Mucosa of stomach (tissue), 1 donor: ENCODE results near the gene FPR3.
"Not testable (repeated sequence)": the region's sequence is repeated elsewhere in the genome, so short reads cannot be mapped to it uniquely, and the experiment has no call there.

Source experiments
- H3K27me3 ChIP-seq: one replicate; pipeline ENCODE4 v1.7.0; 2013; ENCODE audit warnings: mild to moderate bottlenecking, low read length; ENCODE audit not compliant: control insufficient read depth, insufficient read depth
- H3K36me3 ChIP-seq: one replicate; pipeline ENCODE4 v1.7.0; 2013; ENCODE audit warnings: low read length; ENCODE audit not compliant: control insufficient read depth, insufficient read depth
- H3K4me1 ChIP-seq: one replicate; pipeline ENCODE4 v1.7.0; 2013; ENCODE audit warnings: mild to moderate bottlenecking, low read length; ENCODE audit not compliant: control insufficient read depth, insufficient read depth
- H3K4me3 ChIP-seq: one replicate; pipeline ENCODE4 v1.7.0; 2013; ENCODE audit warnings: low read length
- H3K9ac ChIP-seq: one replicate; pipeline ENCODE4 v1.7.0; 2013; ENCODE audit warnings: mild to moderate bottlenecking, low read length, moderate library complexity
- H3K9me3 ChIP-seq: one replicate; pipeline ENCODE4 v1.7.0; 2013; ENCODE audit warnings: mild to moderate bottlenecking, low read length, moderate library complexity; ENCODE audit not compliant: control insufficient read depth
- donor health status: Pancreatic carcinoma.

FPR3 gene

DNA sequence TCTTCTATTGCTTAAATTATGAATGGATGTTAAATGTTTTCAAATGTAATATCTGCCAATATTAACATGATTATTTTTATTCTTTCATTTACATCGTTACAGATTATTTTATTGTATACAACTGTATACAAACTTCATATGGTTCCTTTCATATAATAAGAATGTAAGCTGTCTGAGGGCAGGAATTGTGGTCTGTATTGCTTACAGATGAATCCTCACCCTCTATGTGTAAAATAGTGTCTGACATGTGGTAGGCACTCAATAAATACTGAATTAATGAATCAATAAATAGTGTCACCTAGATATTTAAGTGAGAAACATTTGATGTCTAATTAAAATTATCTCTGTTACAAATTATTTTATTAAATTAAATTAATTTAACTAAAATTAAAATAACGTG is 7.8 kb downstream of the FPR3 start:
- H3K9ac ChIP-seq, result no peak overlapping the region
- no peaks in the 10 kb centered on the region for H3K27me3 ChIP-seq
- no peaks in the 10 kb centered on the region for H3K9me3 ChIP-seq
- peaks cover 6% of the 10 kb centered on the region for H3K4me1 ChIP-seq
- H3K4me3 ChIP-seq, result no peak overlapping the region
- H3K36me3 ChIP-seq, result no peaks in the 10 kb centered on the region

DNA sequence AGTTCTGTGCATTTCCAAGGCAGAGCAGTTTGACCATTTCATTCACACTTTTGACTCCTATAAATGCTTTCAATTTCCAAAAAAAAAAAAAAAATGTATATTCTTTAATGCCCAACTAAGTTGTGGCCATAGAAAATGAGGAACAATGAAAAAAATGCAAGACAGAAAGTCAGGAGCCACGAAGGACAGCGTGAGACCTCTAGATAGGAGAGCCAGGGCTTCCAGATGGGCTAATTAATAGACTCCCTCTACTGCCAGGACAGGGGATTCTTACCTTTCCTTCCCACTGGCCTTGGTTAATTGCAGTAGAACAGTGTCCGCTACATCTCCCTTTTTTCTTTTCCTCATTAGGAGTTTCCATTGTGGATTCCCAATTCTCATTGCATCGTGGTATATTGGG is 8.6 kb downstream of the FPR3 start:
- no peak overlapping the region for H3K9ac ChIP-seq
- H3K9me3 ChIP-seq, result no peaks in the 10 kb centered on the region
- H3K4me1 ChIP-seq, result peaks cover 6% of the 10 kb centered on the region
- no peaks in the 10 kb centered on the region for H3K36me3 ChIP-seq
- no peak overlapping the region for H3K4me3 ChIP-seq
- no peaks in the 10 kb centered on the region for H3K27me3 ChIP-seq

DNA sequence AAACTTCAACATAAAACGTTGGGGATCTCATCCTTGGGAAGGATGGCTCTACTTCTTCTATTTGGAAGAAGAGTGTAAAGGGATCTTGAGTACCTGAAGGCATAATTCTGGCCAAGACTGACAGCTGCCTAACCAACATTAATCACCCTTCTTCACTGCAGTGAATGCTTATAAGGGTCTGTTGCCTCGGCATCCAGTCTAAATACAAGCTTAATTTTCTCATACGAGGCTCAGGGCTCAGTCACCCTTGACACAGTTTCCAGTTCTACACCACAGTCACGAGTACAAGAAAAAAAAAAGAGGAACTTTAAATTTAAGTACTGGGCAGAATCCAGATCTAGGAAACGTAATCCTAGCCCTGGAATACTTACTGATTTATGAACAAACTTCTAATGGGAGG is 9.0 kb downstream of the FPR3 start:
- Histone ChIP-seq H3K36me3 (no peaks in the 10 kb centered on the region), H3K4me1 (peaks cover 6% of the 10 kb centered on the region), H3K9ac (no peak overlapping the region), H3K4me3 (no peak overlapping the region), H3K9me3 (no peaks in the 10 kb centered on the region), H3K27me3 (no peaks in the 10 kb centered on the region)

- not testable (repeated sequence) for H3K9ac ChIP-seq, H3K9me3 ChIP-seq, H3K27me3 ChIP-seq, H3K4me1 ChIP-seq, H3K4me3 ChIP-seq, H3K36me3 ChIP-seq
Observed at GRCh38 chr19:51804789-51805188, 9.8 kb downstream of the FPR3 start.

GRCh38 chr19:51805396-51805795 is 10.4 kb downstream of the FPR3 start:
- not testable (repeated sequence) for H3K4me1 ChIP-seq, H3K9ac ChIP-seq, H3K9me3 ChIP-seq, H3K27me3 ChIP-seq, H3K36me3 ChIP-seq, H3K4me3 ChIP-seq

GRCh38 chr19:51806571-51806970 is 11.6 kb downstream of the FPR3 start:
- H3K4me3 ChIP-seq, result not testable (repeated sequence)

DNA sequence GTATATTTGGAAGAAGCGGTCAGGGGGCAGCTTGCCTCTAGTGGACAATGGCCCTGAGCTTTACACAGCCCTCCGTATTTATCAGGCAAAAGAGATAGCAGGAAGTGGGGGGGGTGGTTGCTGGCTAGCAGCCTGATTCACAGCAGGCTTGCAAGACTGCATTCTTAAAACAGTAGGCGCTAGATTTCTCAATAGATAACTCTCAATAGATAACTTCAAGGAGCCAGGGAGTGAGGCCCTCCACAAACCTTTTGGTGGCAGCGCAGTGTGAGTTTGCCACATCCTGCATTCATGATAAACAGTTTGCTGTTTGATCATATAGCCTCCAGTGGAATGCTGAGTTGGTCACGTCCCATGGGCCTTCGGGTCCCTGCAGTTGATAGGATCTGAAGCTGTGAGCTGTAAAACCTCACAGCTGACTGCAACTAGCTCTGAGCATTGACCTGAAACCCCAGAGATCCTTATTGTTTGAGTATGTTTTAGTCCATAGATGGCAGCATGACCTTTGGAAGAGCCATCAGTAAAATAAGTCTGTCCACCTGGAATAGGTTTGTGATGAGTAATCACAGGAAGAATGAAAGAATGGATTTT is 12.2 kb downstream of the FPR3 start:
- H3K9ac ChIP-seq, result no peak overlapping the region
- no peaks in the 10 kb centered on the region for H3K27me3 ChIP-seq
- no peaks in the 10 kb centered on the region for H3K36me3 ChIP-seq
- H3K4me3 ChIP-seq, result no peak overlapping the region
- no peaks in the 10 kb centered on the region for H3K4me1 ChIP-seq
- H3K9me3 ChIP-seq, result no peaks in the 10 kb centered on the region

More at GRCh38 chr19:51806571-51806970, 11.6 kb downstream of the FPR3 start:
- H3K27me3 ChIP-seq, H3K36me3 ChIP-seq, H3K4me1 ChIP-seq, H3K9ac ChIP-seq, H3K9me3 ChIP-seq: not testable (repeated sequence)

DNA sequence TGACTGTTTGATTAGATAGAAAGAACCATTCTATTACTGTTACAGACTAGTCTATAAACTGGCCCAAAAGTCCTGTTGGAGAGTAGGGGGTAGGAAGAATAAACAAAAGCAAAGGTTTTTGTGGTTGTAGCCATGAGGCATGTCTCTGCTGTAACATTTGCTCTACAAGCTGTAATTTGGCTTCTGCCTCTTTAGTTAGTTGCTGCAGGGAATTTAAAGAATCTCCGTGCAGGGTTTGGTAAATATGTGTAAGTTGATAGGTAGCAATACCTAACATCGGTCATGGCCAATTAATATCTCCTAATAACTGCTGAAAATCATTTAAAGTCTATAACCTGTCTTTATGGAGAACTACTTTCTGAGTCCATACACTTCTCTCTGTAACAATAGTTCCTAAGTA is 13.0 kb downstream of the FPR3 start:
- H3K4me1 ChIP-seq, result no peaks in the 10 kb centered on the region
- no peaks in the 10 kb centered on the region for H3K36me3 ChIP-seq
- no peak overlapping the region for H3K9ac ChIP-seq
- no peaks in the 10 kb centered on the region for H3K9me3 ChIP-seq
- H3K27me3 ChIP-seq, result no peaks in the 10 kb centered on the region
- no peak overlapping the region for H3K4me3 ChIP-seq

- Histone ChIP-seq H3K36me3 (no peaks in the 10 kb centered on the region), H3K9me3 (no peaks in the 10 kb centered on the region), H3K4me1 (no peaks in the 10 kb centered on the region), H3K27me3 (no peaks in the 10 kb centered on the region), H3K9ac (no peak overlapping the region), H3K4me3 (no peak overlapping the region)
Observed at GRCh38 chr19:51808333-51808986, 13.5 kb downstream of the FPR3 start.

DNA sequence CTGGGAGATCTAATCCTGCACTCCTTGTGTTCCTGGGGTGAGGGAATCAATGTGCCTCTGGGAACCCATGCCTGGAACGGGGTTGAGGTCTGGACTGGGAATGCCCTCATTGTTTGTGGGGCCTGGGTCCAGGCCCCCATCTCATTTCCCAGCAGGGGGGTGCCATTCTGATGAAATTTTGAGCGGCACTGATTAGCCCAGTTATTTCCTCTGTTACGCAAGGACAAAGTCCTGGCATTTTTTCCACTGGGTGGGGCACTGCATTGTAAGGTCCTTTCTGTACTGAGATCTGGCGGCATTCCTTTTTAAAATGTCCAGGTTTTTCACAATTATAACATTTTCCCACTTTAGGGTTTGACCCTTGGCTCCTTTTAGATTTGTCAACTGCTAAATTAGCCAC is 14.8 kb downstream of the FPR3 start:
- no peaks in the 10 kb centered on the region for H3K4me1 ChIP-seq

DNA sequence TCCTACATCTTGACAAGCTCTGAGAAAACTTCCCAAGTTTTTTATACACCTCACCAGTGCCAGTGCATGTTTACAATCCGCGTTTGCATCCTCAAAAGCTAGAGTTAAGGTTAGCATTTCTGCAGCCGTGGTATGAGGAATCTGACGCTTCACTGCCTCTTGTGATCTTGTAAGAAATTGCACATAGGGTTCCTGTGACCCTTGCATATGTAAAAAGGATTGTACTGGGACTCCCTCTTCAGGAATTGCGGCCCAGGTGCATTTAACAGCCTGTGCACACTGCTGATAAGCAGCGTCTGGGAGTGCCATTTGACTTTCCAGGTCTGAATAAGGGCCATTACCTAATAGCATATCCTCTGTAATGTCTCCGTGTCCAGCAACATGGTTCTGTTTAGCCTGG is 15.3 kb downstream of the FPR3 start:
- no peak overlapping the region for H3K4me3 ChIP-seq
- H3K36me3 ChIP-seq, result no peaks in the 10 kb centered on the region
- no peaks in the 10 kb centered on the region for H3K4me1 ChIP-seq
- no peaks in the 10 kb centered on the region for H3K9me3 ChIP-seq
- no peaks in the 10 kb centered on the region for H3K27me3 ChIP-seq
- no peak overlapping the region for H3K9ac ChIP-seq

More for the DNA sequence above, 14.8 kb downstream of the FPR3 start:
- no peaks in the 10 kb centered on the region for H3K9me3 ChIP-seq
- no peak overlapping the region for H3K4me3 ChIP-seq
- no peak overlapping the region for H3K9ac ChIP-seq
- no peaks in the 10 kb centered on the region for H3K27me3 ChIP-seq
- H3K36me3 ChIP-seq, result no peaks in the 10 kb centered on the region

GRCh38 chr19:51811344-51811743 is 16.4 kb downstream of the FPR3 start:
- Histone ChIP-seq H3K9me3 (no peaks in the 10 kb centered on the region), H3K4me1 (no peaks in the 10 kb centered on the region)

GRCh38 chr19:51815043-51815442 is 20.1 kb downstream of the FPR3 start:
- Histone ChIP-seq H3K9me3 (no peaks in the 10 kb centered on the region), H3K27me3 (no peaks in the 10 kb centered on the region), H3K36me3 (no peaks in the 10 kb centered on the region), H3K4me1 (no peaks in the 10 kb centered on the region), H3K4me3 (no peak overlapping the region), H3K9ac (no peak overlapping the region)

More at GRCh38 chr19:51811344-51811743, 16.4 kb downstream of the FPR3 start:
- Histone ChIP-seq H3K27me3 (no peaks in the 10 kb centered on the region), H3K9ac (no peak overlapping the region), H3K36me3 (no peaks in the 10 kb centered on the region), H3K4me3 (no peak overlapping the region)
